Measurements from ENCODE around the gene FAM3C.

FAM3C gene

GRCh38 chr7:121373177-121373576 is 22.9 kb downstream of the FAM3C start:
- TF ChIP-seq, protein P1, sequence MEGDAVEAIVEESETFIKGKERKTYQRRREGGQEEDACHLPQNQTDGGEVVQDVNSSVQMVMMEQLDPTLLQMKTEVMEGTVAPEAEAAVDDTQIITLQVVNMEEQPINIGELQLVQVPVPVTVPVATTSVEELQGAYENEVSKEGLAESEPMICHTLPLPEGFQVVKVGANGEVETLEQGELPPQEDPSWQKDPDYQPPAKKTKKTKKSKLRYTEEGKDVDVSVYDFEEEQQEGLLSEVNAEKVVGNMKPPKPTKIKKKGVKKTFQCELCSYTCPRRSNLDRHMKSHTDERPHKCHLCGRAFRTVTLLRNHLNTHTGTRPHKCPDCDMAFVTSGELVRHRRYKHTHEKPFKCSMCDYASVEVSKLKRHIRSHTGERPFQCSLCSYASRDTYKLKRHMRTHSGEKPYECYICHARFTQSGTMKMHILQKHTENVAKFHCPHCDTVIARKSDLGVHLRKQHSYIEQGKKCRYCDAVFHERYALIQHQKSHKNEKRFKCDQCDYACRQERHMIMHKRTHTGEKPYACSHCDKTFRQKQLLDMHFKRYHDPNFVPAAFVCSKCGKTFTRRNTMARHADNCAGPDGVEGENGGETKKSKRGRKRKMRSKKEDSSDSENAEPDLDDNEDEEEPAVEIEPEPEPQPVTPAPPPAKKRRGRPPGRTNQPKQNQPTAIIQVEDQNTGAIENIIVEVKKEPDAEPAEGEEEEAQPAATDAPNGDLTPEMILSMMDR (IDR thresholded peaks at IDR 0.05; ENCODE audit: control insufficient read depth, insufficient read depth, low read depth, low read length, missing control alignments) = no peak
- DNase-seq (ENCODE audit: low read depth) = no peak
- no peak overlapping the region for H3K4me3 ChIP-seq (ENCODE audit: control insufficient read depth, low read depth, low read length)

DNA sequence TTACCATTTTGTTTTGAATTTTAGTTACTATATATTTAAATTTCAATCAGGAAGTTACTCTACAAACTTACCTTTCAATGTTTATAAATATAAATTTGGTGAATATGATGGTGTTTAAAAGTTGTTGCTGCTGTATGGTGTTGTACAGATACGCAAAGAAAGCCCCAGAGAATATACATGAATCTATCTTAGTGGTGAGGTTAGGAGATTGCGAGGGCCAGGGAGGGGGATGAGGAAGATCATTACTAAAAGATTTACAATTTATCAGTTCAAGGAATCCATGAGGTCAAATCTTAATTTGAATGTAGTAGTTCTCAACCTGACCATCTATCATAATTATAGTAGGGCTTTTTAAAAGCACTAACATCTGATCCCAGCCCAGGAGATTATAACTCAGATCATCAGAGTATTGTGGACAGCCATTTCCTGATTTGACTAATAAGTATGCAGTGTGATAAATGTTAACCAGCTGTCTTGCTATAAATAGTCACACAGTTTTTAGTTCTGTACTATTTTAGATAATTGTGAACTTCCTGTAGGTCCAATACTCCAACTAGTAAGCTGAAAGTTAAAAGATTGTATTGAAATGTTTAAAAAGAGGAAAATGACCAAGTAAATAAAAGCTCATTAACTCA is 23.6 kb downstream of the FAM3C start:
- H3K4me3 ChIP-seq (ENCODE audit: control insufficient read depth, low read depth, low read length) = no peak overlapping the region
- TF ChIP-seq, protein P1 (IDR thresholded peaks at IDR 0.05; ENCODE audit: control insufficient read depth, insufficient read depth, low read depth, low read length, missing control alignments) = no peak
- DNase-seq (ENCODE audit: low read depth) = no peak

DNA sequence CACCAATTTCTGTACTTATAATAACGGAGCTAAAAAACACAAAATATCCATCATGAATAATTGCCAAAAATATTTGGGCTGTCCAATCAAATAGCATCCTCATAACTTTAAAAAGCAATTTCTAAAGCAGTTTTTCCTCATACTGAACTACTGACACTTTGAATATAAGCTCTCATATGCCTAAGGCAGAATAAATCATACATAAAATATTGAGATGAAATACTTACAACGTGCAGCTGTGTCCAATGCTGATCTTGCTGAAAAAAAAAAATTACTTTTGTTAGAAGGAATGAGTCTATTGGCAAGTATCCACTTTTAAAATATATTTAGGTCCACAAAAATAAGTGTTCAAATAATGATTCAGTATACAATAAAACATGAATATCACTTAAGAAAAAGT is 24.2 kb downstream of the FAM3C start:
- H3K4me3 ChIP-seq (ENCODE audit: control insufficient read depth, low read depth, low read length) = no peak overlapping the region
- no peak for DNase-seq (ENCODE audit: low read depth)
- TF ChIP-seq, protein P1 (IDR thresholded peaks at IDR 0.05; ENCODE audit: control insufficient read depth, insufficient read depth, low read depth, low read length, missing control alignments) = no peak

GRCh38 chr7:121371367-121371766 is 24.7 kb downstream of the FAM3C start:
- no peak overlapping the region for H3K4me3 ChIP-seq (ENCODE audit: control insufficient read depth, low read depth, low read length)
- no peak for DNase-seq (ENCODE audit: low read depth)
- TF ChIP-seq, protein P1 (IDR thresholded peaks at IDR 0.05; ENCODE audit: control insufficient read depth, insufficient read depth, low read depth, low read length, missing control alignments) = no peak

DNA sequence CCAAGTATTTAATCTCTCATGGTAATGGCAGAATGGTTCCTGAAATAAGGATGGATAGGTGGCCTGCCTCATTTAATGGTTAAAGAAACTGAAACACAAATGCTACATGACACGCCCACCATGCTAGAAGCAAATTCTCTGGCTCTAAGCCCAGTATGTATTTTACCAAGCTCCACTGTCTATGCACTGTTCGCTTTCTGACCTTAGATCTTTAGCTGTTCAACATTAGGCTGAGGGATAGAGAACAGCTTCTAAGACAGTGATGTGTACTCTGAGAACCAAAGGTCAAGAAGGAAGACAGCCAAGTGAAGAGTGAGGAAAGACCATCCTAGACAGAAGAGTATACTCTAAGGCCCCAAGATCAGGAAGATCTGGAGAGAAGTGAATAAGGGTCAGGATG is 26.6 kb downstream of the FAM3C start:
- no peak overlapping the region for H3K4me3 ChIP-seq (ENCODE audit: control insufficient read depth, low read depth, low read length)
- no peak for DNase-seq (ENCODE audit: low read depth)
- TF ChIP-seq, protein P1 (IDR thresholded peaks at IDR 0.05; ENCODE audit: control insufficient read depth, insufficient read depth, low read depth, low read length, missing control alignments) = no peak

- TF ChIP-seq, protein P1 (IDR thresholded peaks at IDR 0.05; ENCODE audit: control insufficient read depth, insufficient read depth, low read depth, low read length, missing control alignments) = peak; percentile 66
- DNase-seq (ENCODE audit: low read depth) = no peak
- H3K4me3 ChIP-seq (ENCODE audit: control insufficient read depth, low read depth, low read length) = no peak overlapping the region
These were observed 29.2 kb downstream of the FAM3C start for GRCh38 chr7:121366852-121367431.
